ENCODE results near the gene MINDY2.
"Not testable (repeated sequence)": the region's sequence is repeated elsewhere in the genome, so short reads cannot be mapped to it uniquely, and the experiment has no call there.

The MINDY2 gene

DNA sequence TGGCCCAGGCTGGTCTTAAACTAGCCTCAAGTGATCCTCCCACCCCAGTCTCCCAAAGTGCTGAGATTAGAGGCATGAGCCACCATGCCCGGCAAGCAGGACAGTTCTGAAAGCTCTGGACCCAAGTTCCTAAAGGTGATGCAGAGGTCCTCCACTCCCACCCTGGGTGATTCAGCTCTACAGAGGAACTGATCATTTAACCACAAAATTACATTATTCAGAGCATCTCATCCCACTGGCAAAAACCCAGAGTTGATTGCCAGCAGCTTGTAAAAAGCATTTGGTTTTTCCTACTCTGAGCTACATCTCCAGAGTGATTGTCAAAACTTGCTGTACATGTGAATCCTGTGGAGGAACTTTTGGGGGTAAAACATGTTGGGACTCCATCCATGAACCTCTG lies 102.2 kb downstream of the MINDY2 start:
- Histone ChIP-seq H3K4me3 (no peak overlapping the region), H3K27ac (no peak overlapping the region)
- no peak for TF ChIP-seq CTCF (IDR thresholded peaks at IDR 0.05)
- DNase-seq (ENCODE audit: low spot score), result no peak

DNA sequence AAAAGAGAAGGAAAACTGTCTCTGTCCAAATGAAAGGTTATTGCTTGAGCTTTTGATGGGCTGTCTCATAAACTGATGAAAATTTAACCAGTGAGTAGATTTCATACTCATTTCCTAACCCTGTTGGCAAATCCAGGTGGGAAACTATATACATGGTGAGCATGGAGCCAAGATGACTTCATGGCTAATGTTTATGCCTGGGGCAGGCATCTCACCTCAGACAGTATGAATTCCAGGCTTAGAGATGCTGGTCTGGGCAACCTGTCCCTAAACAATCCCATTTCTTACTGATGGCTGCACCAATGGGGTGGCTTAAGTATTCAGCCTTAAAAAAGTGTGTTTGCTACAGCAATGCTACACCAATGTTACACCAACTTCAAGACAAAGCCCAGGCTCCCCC lies 104.2 kb downstream of the MINDY2 start:
- Histone ChIP-seq H3K27ac (no peak overlapping the region), H3K4me3 (no peak overlapping the region)
- TF ChIP-seq CTCF (IDR thresholded peaks at IDR 0.05), result no peak
- DNase-seq (ENCODE audit: low spot score), result no peak

GRCh38 chr15:58876306-58877106 lies 105.4 kb downstream of the MINDY2 start:
- no peak for DNase-seq (ENCODE audit: low spot score)
- no peak overlapping the region for H3K4me3 ChIP-seq
- no peak for TF ChIP-seq CTCF (IDR thresholded peaks at IDR 0.05)
- H3K27ac ChIP-seq, result no peak overlapping the region

DNA sequence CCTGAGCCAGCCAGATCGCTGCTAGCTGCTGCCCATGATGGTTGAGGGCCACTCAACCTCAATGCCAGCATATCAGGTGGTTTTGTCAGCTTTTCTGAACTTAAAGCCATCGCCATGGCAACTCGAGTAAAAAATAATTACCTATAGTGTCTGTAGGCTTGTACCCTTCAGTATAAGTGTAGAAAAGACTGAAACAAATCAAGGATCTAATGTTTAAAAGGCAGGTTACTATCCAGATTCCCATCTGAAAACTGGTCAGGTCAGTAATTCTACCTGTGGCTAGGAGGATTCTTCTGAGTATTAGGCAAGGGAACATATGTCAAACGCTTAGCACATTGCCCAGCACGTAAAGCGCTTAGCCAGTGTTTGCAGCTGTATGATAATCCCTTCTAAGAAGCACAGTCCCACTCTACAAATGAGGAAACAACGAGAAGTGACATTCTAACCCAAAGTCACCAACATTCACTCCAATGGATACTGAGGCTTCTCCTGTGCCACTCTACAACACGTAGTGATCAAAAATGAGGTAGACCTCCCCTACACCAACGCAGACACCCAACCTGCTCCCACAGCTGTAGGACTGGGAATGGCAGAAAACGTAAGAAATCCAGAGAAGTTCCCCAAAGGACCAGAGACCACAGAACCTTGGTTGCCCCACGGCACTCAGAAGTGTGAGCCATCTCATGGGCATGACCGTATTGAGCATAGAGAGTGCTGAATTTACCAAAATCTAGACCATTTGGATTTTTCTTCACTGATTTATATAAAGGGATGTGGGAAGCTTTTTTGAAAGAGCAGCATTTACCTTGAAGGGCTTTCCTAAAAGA lies 107.1 kb downstream of the MINDY2 start:
- no peak for TF ChIP-seq CTCF (IDR thresholded peaks at IDR 0.05)
- no peak for DNase-seq (ENCODE audit: low spot score)
- H3K27ac ChIP-seq, result no peak overlapping the region
- H3K4me3 ChIP-seq, result no peak overlapping the region

GRCh38 chr15:58880320-58880719 lies 109.2 kb downstream of the MINDY2 start:
- no peak for DNase-seq (ENCODE audit: low spot score)
- Histone ChIP-seq H3K4me3 (no peak overlapping the region), H3K27ac (no peak overlapping the region)
- TF ChIP-seq CTCF (IDR thresholded peaks at IDR 0.05), result no peak

GRCh38 chr15:58882243-58882642 lies 111.1 kb downstream of the MINDY2 start:
- H3K4me3 ChIP-seq, result no peak overlapping the region
- DNase-seq (ENCODE audit: low spot score), result no peak
- H3K27ac ChIP-seq, result no peak overlapping the region
- no peak for TF ChIP-seq CTCF (IDR thresholded peaks at IDR 0.05)

GRCh38 chr15:58883926-58884325 lies 112.8 kb downstream of the MINDY2 start:
- not testable (repeated sequence) for H3K4me3 ChIP-seq; H3K27ac ChIP-seq; DNase-seq (ENCODE audit: low spot score)
